Heart right ventricle (tissue), 16 donors: ENCODE measurements around the gene ZC3H8. TPM values are rescaled to one million over a fixed set of nuclear protein-coding genes. Genes with fewer than 3 reads are reported as not detected.
A peak's percentile ranks its signal among the peaks of the same experiment; 100 is the strongest.

Experiments used
- ATAC-seq, 8 donors: fragments of 200-7000 bp; cut with Tn5 transposase; one replicate each; pipeline ENCODE4 v1.9.1; 2020; ENCODE audit warnings: mild to moderate bottlenecking in 8 of 8, moderate library complexity in 8 of 8, moderate number of reproducible peaks in 1 of 8
- DNase-seq, 2 donors: peaks; one replicate each; pipeline ENCODE4 v3.0.0-alpha.2; 2020
- H3K27ac ChIP-seq, 10 donors: fragments of 200-600 bp; sonication (generic) in 2 of 10; one replicate each; pipeline versions ENCODE4 v1.5.0 to v1.8.0; 2020 to 2022; ENCODE audit warnings: mild to moderate bottlenecking in 3 of 10
- H3K27me3 ChIP-seq, 7 donors: fragments of 200-600 bp; one replicate each; pipeline ENCODE4 v1.8.0; 2021 to 2022; ENCODE audit warnings: mild to moderate bottlenecking in 2 of 7
- H3K36me3 ChIP-seq, 9 donors: fragments of 200-600 bp; sonication (generic) in 1 of 9; one replicate each; pipeline versions ENCODE4 v1.5.0 to v1.8.0; 2020 to 2022; ENCODE audit warnings: mild to moderate bottlenecking in 2 of 9
- H3K4me1 ChIP-seq, 9 donors: fragments of 200-600 bp; sonication (generic) in 1 of 9; one replicate each; pipeline versions ENCODE4 v1.5.0 to v1.8.0; 2020 to 2022; ENCODE audit warnings: mild to moderate bottlenecking in 4 of 9
- H3K4me3 ChIP-seq, 10 donors: fragments of 200-600 bp; sonication (generic) in 2 of 10; one replicate each; pipeline versions ENCODE4 v1.5.0 to v1.8.0; 2020 to 2022; ENCODE audit warnings: mild to moderate bottlenecking in 7 of 10, moderate library complexity in 2 of 10
- H3K9me3 ChIP-seq, 11 donors: fragments of 200-600 bp in 10 of 11; sonication (generic) in 2 of 11; one replicate each; pipeline versions ENCODE4 v1.5.0 to v1.8.0; 2013 to 2022; ENCODE audit warnings: mild to moderate bottlenecking in 2 of 11, control low read depth in 1 of 11, moderate library complexity in 1 of 11
- WGBS, 2 donors: extraction: QIAGEN DNeasy Blood & Tissue Kit; methylation state at CpG; one replicate each; pipeline ENCODE4 v1.1.7; 2013; ENCODE audit warnings: inconsistent platforms in 1 of 2; 5-methylcytosine and 5-hydroxymethylcytosine counted together
- intact Hi-C, 10 donors: fragments of 100-400 bp; cut with DNase I; formaldehyde crosslinking; loops; one replicate each; pipeline versions ENCODE4 v1.11.1 to v1.14.2; 2022
- polyA plus RNA-seq, 2 donors: library from polyadenylated mRNA; stranded (reverse); fragments of 200-250 nt; gene quantifications; one replicate each; pipeline ENCODE4 v1.2.3, GENCODE V29; 2013
- total RNA-seq, 10 donors: library from RNA; stranded (reverse); fragmentation: NEBNext Ultra II Directional in 3 of 10; extraction: Animal tissue kit (Norgen Biotek cat#: 25700) in 3 of 10; gene quantifications; one replicate each; pipeline versions ENCODE4 v1.2.1 to v1.2.4, GENCODE V29; 2021 to 2023
- TF ChIP-seq, protein P1 (sequence below), 9 donors: fragments of 200-600 bp; sonication (generic) in 2 of 9; IDR thresholded peaks; one replicate each; pipeline versions ENCODE4 v1.5.0 to v1.8.0; 2021 to 2022; ENCODE audit warnings: antibody characterized with exemption in 9 of 9, mild to moderate bottlenecking in 5 of 9, moderate library complexity in 1 of 9
- donor health status: Arrhythmogenic right ventricular cardiomyopathy.
- donor health status: ischemic (EF 13 %, LVEDD 7.1; RV severe dilation, severe dysfunction).
- donor health status: healthy with polysubstance abuse.
- donor health status: DM: no; HTN: yes; CAD: no.
- donor health status: DM: no; HTN: no; CAD: no.
- donor health status: ischemic (EF 25% LVEDD 6.9; RV normal size, moderate dysfunction).
- donor health status: ischemic (EF 25% LVEDD 5.7; RV mildly dilated, moderate dysfunction).
- donor health status: healthy.
- donor health status: DM: yes; HTN: yes; CAD: no.
- donor health status: Ischemic cardiomyopathy.
- donor health status: ischemic (EF 35%, LVEDD 5.7; RV mildly dilated, moderate dysfunction).
- donor health status: nonischemic (EF 11% LVEDD 7.7; RV severe dilation, severe dysfunction).
- donor health status: DM: yes; HTN: yes; CAD: no.
- donor health status: PGD.
- donor health status: ischemic (EF 29% LVEDD 5.4; RV normal size, mild dysfunction).
- donor health status: nonischemic (EF 23%, LVEDD 6.1; RV moderate dilation, normal function).

The ZC3H8 gene
- total and polyA plus RNA-seq, 12 donors: 4.2 to 13.3 (median 9.8) TPM

- WGBS, 2 donors: 20 to 25% methylated on average over 54 of the region's 54 CpGs
- H3K4me1 ChIP-seq: no peaks in the 10 kb centered on the region
- peaks cover 0 to 13% (median 0%) of the 10 kb centered on the region in 11 donors for H3K9me3 ChIP-seq
- peak overlapping the region in 1 of 10 donors; percentile 26 for H3K27ac ChIP-seq
- TF ChIP-seq, protein P1, sequence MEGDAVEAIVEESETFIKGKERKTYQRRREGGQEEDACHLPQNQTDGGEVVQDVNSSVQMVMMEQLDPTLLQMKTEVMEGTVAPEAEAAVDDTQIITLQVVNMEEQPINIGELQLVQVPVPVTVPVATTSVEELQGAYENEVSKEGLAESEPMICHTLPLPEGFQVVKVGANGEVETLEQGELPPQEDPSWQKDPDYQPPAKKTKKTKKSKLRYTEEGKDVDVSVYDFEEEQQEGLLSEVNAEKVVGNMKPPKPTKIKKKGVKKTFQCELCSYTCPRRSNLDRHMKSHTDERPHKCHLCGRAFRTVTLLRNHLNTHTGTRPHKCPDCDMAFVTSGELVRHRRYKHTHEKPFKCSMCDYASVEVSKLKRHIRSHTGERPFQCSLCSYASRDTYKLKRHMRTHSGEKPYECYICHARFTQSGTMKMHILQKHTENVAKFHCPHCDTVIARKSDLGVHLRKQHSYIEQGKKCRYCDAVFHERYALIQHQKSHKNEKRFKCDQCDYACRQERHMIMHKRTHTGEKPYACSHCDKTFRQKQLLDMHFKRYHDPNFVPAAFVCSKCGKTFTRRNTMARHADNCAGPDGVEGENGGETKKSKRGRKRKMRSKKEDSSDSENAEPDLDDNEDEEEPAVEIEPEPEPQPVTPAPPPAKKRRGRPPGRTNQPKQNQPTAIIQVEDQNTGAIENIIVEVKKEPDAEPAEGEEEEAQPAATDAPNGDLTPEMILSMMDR (IDR thresholded peaks at IDR 0.05): no peak
- DNase-seq (no peak), ATAC-seq (peak in 3 of 8 donors; percentile 38 to 55 (median 45))
- peak overlapping the region in 1 of 10 donors; percentile 20 for H3K4me3 ChIP-seq
- peaks cover 0 to 45% (median 28%) of the 10 kb centered on the region in 7 donors for H3K27me3 ChIP-seq
- intact Hi-C loops: no loop called here
- no peaks in the 10 kb centered on the region for H3K36me3 ChIP-seq
Measured at GRCh38 chr2:112181571-112182290, 73.1 kb downstream of the ZC3H8 start.

- intact Hi-C loops: no loop called here
- Histone ChIP-seq H3K4me1 (no peaks in the 10 kb centered on the region), H3K27ac (no peak overlapping the region), H3K36me3 (no peaks in the 10 kb centered on the region), H3K4me3 (no peak overlapping the region), H3K27me3 (peaks cover 0 to 34% (median 13%) of the 10 kb centered on the region in 7 donors), H3K9me3 (peaks cover 0 to 13% (median 0%) of the 10 kb centered on the region in 11 donors)
- no peak for ATAC-seq
- no peak for DNase-seq
- WGBS, 2 donors: 97% methylated on average over 7 of the region's 7 CpGs
- TF ChIP-seq, protein P1 (IDR thresholded peaks at IDR 0.05): no peak
Measured at GRCh38 chr2:112175958-112176573, 78.8 kb downstream of the ZC3H8 start.

- 80 to 93% methylated on average over 3 of the region's 3 CpGs for WGBS, 2 donors
- Histone ChIP-seq H3K27ac (no peak overlapping the region), H3K27me3 (peaks cover 0 to 27% (median 5%) of the 10 kb centered on the region in 7 donors), H3K9me3 (peaks cover 0 to 10% (median 0%) of the 10 kb centered on the region in 11 donors), H3K4me1 (no peaks in the 10 kb centered on the region), H3K36me3 (no peaks in the 10 kb centered on the region), H3K4me3 (no peak overlapping the region)
- no peak for ATAC-seq
- TF ChIP-seq, protein P1 (IDR thresholded peaks at IDR 0.05): no peak
- no peak for DNase-seq
- intact Hi-C loops: no loop called here
Measured at GRCh38 chr2:112175333-112175732, 79.5 kb downstream of the ZC3H8 start.

- ATAC-seq: no peak
- Histone ChIP-seq H3K4me3 (no peak overlapping the region), H3K9me3 (peaks cover 0 to 3% (median 0%) of the 10 kb centered on the region in 11 donors), H3K4me1 (no peaks in the 10 kb centered on the region), H3K27me3 (peaks cover 0 to 20% (median under 1%) of the 10 kb centered on the region in 7 donors), H3K27ac (no peak overlapping the region), H3K36me3 (no peaks in the 10 kb centered on the region)
- TF ChIP-seq, protein P1 (IDR thresholded peaks at IDR 0.05): no peak
- intact Hi-C loops: no loop called here
- WGBS, 2 donors: 76 to 78% methylated on average over 4 of the region's 4 CpGs
- no peak for DNase-seq
Measured at GRCh38 chr2:112174383-112174782, 80.5 kb downstream of the ZC3H8 start.
